Smooth muscle cell of the coronary artery (primary cell): Measurements from ENCODE around the gene OR51E1. TPM values are rescaled to one million over a fixed set of nuclear protein-coding genes. Genes with fewer than 3 reads are reported as not detected.

ENCODE experiments used
- total RNA-seq: library from RNA; depleted of rRNA; stranded (reverse); fragments of >200 nt; gene quantifications from 2 replicates; pipeline ENCODE4 v1.2.3, GENCODE V29; 2014; ENCODE audit warnings: low replicate concordance

Gene OR51E1, protein sequence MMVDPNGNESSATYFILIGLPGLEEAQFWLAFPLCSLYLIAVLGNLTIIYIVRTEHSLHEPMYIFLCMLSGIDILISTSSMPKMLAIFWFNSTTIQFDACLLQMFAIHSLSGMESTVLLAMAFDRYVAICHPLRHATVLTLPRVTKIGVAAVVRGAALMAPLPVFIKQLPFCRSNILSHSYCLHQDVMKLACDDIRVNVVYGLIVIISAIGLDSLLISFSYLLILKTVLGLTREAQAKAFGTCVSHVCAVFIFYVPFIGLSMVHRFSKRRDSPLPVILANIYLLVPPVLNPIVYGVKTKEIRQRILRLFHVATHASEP
- not detected in 2 replicates for total RNA-seq

DNA sequence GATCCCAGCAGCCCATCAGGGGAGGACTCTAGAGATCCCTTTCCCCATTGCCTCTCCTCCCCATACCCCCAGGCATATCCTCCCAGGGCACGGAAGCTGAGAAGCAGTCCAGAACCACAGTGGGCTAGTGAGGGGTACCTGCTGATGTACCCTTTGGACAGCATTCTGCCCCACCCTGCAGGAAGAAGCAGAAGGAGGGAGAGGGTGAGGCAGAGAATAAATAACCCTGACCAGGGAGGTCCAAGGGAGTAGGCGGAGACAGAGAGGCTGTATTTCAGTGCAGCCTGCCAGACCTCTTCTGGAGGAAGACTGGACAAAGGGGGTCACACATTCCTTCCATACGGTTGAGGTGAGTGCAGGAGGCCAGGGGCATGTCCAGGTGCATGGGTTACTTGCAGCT is at the start of gene OR51E1:
TSS of gene OR51E1 (plus strand) at position 301 of the 400 bp plus-strand sequence. CDS start 8,545 bp downstream, outside the sequence.

DNA sequence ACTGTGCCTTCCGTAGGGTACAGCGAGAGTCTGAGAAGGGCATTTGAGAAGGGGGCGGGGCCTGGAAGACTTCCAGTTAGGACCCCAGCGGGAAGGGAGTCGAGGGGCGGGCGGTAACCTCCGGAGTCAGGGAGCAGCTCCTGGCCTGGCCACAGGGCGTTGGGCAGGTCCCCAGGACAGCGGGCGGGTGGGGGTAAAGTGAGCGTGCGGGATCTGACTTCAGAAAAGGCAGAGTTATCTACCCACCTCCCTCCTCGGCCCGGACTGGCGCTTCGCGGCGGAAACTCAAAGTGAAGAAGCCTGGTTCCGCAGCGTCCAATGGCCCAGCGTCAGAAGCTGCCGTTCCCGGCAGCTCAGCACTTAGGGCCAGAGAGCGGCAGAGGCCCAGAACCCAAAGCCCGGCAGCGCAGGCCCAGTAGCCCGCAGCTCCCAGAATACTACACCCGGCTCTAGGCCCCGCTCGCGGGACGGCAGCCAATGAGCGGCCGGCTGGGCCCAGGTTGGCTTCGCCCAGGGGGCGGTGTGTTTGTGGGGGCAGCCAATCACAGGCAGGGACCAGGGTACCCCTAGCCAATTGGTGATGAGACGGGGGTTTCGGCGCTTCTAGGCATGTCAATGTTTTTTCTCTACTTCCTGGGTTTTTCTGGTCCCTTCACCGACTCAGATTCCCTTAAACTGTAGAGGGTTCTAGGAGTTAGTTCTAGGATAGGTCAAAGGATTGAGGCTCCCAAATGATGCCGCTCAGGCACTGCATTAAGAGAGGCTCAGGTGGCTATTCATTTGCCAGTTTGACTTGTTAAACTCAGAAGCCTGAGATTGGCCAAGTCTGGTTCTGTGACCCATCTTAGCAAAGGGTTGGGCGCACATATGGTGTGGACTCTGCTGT is 35.8 kb upstream of the OR51E1 start, which contains the start of gene TRIM68:
TSS of gene TRIM68 (minus strand) at position 451 of the 886 bp plus-strand sequence. CDS start 2,727 bp downstream, outside the sequence.

DNA sequence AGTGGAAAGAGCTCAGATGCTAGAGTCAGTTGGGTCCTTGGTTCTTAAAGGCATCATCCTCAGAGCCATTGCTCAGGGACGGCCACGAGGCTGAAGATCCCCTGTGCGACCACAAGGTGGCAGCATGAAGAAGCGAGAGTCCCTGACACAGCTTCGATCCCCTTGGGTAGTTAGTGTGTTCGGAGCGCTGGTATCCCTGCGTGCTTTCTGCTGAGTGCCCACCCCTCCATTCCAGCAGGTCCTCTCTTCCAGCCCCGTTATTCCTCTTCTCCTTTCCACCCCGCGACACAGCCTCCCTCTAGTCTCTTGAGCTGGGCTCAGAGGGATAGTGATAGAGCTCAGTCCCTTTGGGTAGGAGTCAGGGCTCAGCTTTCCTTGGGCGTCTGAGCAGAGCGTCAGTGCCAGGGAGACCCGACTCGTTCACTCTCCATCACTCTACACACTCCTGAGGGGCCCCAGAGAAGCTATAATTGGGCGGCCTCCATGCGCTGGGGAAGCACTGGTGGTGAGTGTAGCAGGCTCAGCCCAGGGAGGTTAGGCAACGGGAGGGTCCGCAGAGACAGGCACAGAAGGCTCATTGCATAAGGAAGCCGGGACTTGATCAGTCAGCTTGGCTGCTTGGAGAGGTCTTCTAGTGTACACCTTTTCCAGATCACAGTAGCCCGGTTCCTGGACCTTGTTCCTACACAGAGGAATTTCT is 6.7 kb upstream of the OR51E1 start, which contains the start of gene OR51D1:
TSS of gene OR51D1 (plus strand) at position 516 of the 700 bp plus-strand sequence. CDS start 2,314 bp downstream, outside the sequence.

DNA sequence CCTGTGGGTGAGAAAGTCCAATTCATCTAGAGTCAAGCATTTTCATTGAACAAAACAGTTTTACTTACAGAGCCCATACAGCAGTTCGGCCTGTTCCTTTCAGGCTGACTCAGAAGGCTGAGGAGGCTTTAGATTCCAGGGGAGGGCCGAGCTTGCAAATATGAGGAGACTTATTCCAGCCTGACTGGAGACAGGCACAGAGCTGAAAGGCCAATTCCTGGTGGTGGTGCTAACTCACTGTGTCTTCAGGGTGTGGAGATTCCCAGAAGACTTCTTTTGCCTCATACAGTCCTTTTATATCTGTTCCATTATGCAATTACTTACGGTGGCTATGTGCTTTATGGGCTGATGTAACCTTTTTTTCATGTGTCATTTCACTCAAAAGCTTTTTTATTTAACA is 53.8 kb downstream of the OR51E1 start, which contains the start of gene OR51E2:
TSS of gene OR51E2 (minus strand) at position 269 of the 400 bp plus-strand sequence. CDS start 15,142 bp downstream, outside the sequence.

DNA sequence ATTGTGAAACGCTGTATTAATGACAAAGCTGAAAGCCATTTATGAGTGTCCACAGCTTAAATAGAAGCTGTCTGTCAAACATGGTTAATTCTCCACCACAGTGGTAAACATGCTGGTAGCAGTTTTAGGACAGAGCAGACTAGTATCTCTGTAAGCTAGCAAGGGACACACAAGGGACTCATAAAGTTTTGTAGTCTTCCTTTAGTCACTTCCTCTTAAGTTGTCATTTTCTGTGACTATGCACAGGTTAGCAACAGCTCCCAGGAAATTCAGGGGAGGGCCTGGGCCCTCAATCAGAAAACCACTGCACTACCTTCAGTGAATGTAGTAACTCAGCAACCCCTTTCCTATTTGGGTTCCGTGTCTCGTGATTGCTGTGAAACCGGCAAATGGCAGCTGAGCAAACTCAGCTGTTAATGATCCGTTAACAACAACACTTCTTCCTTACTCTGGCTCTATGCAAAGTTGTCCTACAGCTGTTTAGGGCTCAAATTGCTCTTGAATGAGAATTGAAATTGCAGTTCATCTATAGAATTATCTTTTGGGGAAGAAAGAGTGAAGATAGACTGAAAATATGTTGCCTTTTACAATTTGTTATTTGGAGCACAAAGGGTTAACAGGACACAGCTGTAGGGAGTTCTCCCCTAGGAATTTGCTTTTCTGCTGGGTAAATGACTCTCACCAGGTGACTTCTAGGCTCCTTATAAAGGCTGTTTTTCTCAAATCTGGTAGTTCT is 60.4 kb downstream of the OR51E1 start, which contains the start of gene MMP26:
TSS of gene MMP26 (plus strand) at position 731 of the 736 bp plus-strand sequence.

Other genes starting within 250 kb of the OR51E1 start
- gene OR52K2, start 194.7 kb upstream of the OR51E1 start, total RNA-seq: not detected in 2 replicates
- gene OR52K1, start 161.3 kb upstream of the OR51E1 start, total RNA-seq: not detected in 2 replicates
- gene OR52M1, start 98.8 kb upstream of the OR51E1 start, total RNA-seq: not detected in 2 replicates
- gene OR52I2, start 62.2 kb upstream of the OR51E1 start, total RNA-seq: not detected in 2 replicates
- gene OR52I1, start 49.9 kb upstream of the OR51E1 start, total RNA-seq: not detected in 2 replicates
- gene TRIM68, start 35.8 kb upstream of the OR51E1 start, total RNA-seq: 6.2 and 9.5 TPM in 2 replicates
- gene OR51D1, start 6.5 kb upstream of the OR51E1 start, total RNA-seq: not detected in 2 replicates
- gene OR51E2, start 53.9 kb downstream of the OR51E1 start, total RNA-seq: under 0.01 TPM in 1 of 2 replicates, not detected in the other
- gene MMP26, start 60.8 kb downstream of the OR51E1 start, total RNA-seq: not detected in 2 replicates
- not detected in 2 replicates for gene OR51F1, start 126.0 kb downstream of the OR51E1 start, total RNA-seq
- gene OR52R1, start 160.4 kb downstream of the OR51E1 start, total RNA-seq: not detected in 2 replicates
- gene OR51F2, start 177.3 kb downstream of the OR51E1 start, total RNA-seq: not detected in 2 replicates
- not detected in 2 replicates for gene OR51S1, start 205.2 kb downstream of the OR51E1 start, total RNA-seq
- gene OR51T1, start 237.9 kb downstream of the OR51E1 start, total RNA-seq: not detected in 2 replicates